ENCODE results near the gene NUCB1.

NUCB1 gene

DNA sequence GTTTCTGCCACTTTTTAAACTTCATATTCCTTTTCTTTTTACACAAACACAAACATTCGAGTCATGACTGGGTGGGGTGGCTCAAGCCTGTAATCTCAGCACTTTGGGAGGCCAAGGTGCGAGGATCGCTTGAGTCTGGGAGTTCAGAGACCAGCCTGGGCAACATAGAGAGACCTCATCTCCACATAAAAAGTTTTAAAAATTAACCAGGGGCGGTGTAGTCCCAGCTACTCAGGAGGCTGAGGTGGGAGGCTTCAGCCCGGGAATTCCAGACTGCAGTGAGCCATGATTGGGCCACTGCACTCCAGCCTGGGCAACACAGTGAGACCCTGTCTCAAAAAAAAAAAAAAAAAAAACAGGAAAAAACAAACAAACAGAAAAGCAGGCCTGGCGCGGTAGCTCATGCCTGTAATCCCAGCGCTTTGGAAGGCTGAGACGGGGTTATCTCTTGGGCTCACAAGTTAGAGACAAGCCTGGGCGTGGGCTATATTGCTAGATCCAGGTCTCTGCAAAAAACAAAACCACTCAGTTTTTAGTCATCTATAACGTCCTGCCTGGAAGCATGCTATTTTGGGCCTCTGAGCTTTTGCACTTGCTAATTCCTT lies 54.0 kb downstream of the NUCB1 start:
- Mint-ChIP-seq H3K36me3 (peaks cover 3% of the 10 kb centered on the region), H3K27ac (peak overlapping the region; percentile 92), H3K9me3 (ENCODE audit: low read depth) (no peaks in the 10 kb centered on the region), H3K4me1 (ENCODE audit: low read depth) (peaks cover 26% of the 10 kb centered on the region), H3K4me3 (peak overlapping the region; percentile 87), H3K27me3 (no peaks in the 10 kb centered on the region)

DNA sequence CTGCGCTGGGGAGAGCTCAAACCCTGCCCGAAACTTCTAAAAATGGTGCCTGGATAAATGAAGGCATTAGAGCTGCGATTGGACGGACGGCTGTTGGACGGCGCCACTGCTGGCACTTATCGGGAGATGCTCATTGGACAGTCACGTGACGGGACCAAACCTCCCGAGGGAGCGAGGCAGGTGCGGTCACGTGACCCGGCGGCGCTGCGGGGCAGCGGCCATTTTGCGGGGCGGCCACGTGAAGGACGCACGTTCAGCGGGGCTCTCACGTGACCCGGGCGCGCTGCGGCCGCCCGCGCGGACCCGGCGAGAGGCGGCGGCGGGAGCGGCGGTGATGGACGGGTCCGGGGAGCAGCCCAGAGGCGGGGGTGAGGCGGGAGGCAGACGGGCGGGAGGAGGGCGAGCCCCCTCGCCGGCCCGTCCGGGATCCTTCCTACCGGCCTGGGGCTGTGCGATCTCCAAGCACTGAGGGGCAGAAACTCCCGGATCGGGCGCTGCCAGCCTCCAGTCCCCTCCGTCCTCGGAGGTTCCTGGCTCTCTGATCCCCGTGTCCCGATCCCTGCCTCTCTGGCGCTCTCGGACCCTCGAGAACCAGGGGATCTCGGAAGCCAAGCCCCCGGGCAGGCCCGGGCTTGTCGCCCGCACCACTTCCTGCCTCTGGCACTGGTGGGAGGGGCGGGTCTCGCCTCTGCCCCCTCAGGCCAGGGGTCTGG lies 54.6 kb downstream of the NUCB1 start, which contains the start of gene BAX:
Gene BAX (plus strand): TSS at position 281 of the 713 bp plus-strand sequence. CDS start 54 bp downstream, at position 335.
- peaks cover 3% of the 10 kb centered on the region for H3K36me3 Mint-ChIP-seq
- peaks cover 26% of the 10 kb centered on the region for H3K4me1 Mint-ChIP-seq (ENCODE audit: low read depth)
- H3K9me3 Mint-ChIP-seq (ENCODE audit: low read depth): no peaks in the 10 kb centered on the region
- H3K27me3 Mint-ChIP-seq: no peaks in the 10 kb centered on the region
- peak within 1 kb of the TSS; percentile 92 for H3K27ac Mint-ChIP-seq
- H3K4me3 Mint-ChIP-seq: peak within 1 kb of the TSS; percentile 90

DNA sequence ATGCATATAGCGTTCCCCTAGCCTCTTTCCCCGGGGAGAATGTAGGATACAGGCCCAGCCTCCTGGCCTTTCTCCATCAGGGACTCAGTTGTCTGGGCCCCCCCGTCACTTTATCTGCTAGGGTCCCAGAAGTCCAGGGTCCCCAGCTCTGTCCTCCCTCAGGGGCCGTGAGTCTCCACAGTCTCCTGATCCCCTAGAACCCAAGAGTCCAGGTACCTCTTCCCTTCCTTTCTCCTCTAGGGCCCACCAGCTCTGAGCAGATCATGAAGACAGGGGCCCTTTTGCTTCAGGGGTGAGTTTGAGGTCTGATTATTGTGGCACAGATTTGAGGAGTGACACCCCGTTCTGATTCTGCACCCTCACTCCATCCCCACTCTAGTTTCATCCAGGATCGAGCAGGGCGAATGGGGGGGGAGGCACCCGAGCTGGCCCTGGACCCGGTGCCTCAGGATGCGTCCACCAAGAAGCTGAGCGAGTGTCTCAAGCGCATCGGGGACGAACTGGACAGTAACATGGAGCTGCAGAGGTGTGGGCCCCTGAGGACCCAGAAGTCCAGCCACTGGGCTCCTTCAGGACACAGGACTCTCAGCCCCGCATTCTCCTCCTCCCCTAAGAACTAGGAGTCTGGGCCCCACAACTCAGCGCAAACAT lies 55.3 kb downstream of the NUCB1 start:
- no peaks in the 10 kb centered on the region for H3K9me3 Mint-ChIP-seq (ENCODE audit: low read depth)
- peak overlapping the region; percentile 90 for H3K4me3 Mint-ChIP-seq
- no peaks in the 10 kb centered on the region for H3K27me3 Mint-ChIP-seq
- peaks cover 3% of the 10 kb centered on the region for H3K36me3 Mint-ChIP-seq
- H3K27ac Mint-ChIP-seq: peak overlapping the region; percentile 75
- H3K4me1 Mint-ChIP-seq (ENCODE audit: low read depth): peaks cover 26% of the 10 kb centered on the region

DNA sequence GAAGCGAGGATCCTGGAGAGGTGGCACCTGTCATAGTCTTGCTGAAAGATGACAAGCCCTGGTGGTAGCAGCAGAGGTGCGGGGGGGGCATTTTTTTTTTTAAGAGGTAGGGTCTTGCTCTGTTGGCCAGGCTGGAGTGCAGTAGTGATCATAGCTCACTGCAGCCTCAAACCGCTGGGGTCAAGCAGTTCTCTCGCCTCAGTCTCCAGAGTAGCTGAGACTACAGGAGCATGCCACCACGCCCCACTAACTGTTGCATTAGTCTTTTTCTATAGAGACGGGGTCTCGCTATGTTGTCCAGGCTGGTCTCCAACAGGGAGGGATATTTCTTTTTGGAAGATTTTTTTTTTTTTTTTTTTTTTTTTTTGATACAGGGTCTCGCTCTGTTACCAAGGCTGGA lies 57.9 kb downstream of the NUCB1 start:
- no peaks in the 10 kb centered on the region for H3K27me3 Mint-ChIP-seq
- H3K27ac Mint-ChIP-seq: no peak overlapping the region
- peaks cover 3% of the 10 kb centered on the region for H3K36me3 Mint-ChIP-seq
- H3K4me1 Mint-ChIP-seq (ENCODE audit: low read depth): peaks cover 43% of the 10 kb centered on the region
- H3K9me3 Mint-ChIP-seq (ENCODE audit: low read depth): no peaks in the 10 kb centered on the region
- peak overlapping the region; percentile 32 for H3K4me3 Mint-ChIP-seq

DNA sequence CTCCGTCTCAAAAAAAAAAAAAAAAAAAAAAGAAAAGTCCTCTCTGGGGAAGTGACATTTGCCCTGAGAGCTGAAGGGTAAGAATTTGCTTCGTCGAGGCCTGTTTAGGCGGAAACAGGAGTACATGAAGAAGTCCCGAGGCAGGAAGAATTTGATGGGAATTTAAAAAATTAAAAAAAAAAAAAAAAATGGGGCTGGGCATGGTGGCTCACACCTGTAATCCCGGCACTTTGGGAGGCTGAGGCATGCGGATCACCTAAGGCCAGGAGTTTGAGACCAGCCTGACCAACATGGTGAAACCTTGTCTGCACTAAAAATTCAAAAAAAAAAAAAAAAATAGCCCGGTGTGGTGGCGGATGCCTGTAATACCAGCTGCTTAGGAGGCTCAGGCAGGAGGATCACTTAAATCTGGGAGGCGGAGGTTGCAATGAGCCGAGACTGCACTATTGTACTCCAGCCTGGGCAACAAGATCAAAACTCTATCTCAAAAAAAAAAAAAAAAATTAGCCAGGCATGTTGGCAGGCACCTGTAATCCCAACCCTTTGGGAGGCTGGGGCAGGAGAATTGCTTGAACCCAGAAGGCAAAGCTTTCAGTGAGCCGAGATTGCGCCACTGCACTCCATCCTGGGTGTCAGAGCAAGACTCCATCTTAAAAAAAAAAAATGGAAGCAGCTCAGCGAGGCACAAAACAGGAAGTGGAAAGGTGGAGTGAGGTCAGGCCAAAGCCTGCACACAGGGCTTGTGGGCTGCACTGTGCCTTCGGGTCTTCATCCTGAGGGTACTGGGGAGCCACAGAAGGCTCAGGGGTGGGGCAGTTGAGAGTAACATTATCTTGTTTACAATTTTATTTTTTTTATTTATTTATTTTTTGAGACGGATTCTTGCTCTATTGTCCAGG lies 59.5 kb downstream of the NUCB1 start:
- H3K27ac Mint-ChIP-seq: no peak overlapping the region
- peaks cover 3% of the 10 kb centered on the region for H3K36me3 Mint-ChIP-seq
- no peaks in the 10 kb centered on the region for H3K27me3 Mint-ChIP-seq
- H3K9me3 Mint-ChIP-seq (ENCODE audit: low read depth): no peaks in the 10 kb centered on the region
- no peak overlapping the region for H3K4me3 Mint-ChIP-seq
- H3K4me1 Mint-ChIP-seq (ENCODE audit: low read depth): peaks cover 55% of the 10 kb centered on the region

DNA sequence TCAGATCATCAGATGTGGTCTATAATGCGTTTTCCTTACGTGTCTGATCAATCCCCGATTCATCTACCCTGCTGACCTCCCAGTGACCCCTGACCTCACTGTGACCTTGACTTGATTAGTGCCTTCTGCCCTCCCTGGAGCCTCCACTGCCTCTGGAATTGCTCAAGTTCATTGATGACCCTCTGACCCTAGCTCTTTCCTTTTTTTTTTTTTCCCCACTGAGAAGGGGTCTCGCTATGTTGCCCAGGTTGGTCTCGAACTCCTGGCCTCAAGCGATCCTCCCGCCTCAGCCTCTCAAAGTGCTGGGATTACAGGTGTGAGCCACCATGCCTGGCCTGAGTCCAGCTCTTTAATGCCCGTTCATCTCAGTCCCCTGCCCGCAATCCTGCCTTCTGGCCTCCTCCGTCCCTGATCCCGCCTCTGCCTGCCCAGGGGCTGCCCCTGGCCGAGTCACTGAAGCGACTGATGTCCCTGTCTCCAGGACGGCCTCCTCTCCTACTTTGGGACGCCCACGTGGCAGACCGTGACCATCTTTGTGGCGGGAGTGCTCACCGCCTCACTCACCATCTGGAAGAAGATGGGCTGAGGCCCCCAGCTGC lies 61.0 kb downstream of the NUCB1 start:
- Mint-ChIP-seq H3K27me3 (no peaks in the 10 kb centered on the region), H3K4me1 (ENCODE audit: low read depth) (peaks cover 57% of the 10 kb centered on the region), H3K36me3 (peaks cover 3% of the 10 kb centered on the region), H3K27ac (peak overlapping the region; percentile 73), H3K9me3 (ENCODE audit: low read depth) (no peaks in the 10 kb centered on the region), H3K4me3 (no peak overlapping the region)

DNA sequence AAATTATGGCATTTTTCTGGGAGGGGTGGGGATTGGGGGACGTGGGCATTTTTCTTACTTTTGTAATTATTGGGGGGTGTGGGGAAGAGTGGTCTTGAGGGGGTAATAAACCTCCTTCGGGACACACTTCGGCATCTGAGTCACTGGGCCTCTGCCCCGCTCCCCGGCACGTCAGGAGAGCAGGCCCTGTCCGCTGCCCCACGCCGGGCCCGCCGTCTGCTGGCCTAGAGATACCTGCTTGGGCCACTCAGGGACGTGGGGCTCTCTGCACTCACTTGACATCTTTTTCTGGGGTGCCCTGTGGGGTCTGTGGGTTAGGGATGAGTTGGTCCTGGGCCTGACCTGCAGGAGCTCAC lies 61.5 kb downstream of the NUCB1 start:
- H3K4me1 Mint-ChIP-seq (ENCODE audit: low read depth): peaks cover 55% of the 10 kb centered on the region
- H3K27ac Mint-ChIP-seq: peak overlapping the region; percentile 86
- H3K27me3 Mint-ChIP-seq: no peaks in the 10 kb centered on the region
- H3K4me3 Mint-ChIP-seq: peak overlapping the region; percentile 99
- no peaks in the 10 kb centered on the region for H3K9me3 Mint-ChIP-seq (ENCODE audit: low read depth)
- peaks cover 6% of the 10 kb centered on the region for H3K36me3 Mint-ChIP-seq

DNA sequence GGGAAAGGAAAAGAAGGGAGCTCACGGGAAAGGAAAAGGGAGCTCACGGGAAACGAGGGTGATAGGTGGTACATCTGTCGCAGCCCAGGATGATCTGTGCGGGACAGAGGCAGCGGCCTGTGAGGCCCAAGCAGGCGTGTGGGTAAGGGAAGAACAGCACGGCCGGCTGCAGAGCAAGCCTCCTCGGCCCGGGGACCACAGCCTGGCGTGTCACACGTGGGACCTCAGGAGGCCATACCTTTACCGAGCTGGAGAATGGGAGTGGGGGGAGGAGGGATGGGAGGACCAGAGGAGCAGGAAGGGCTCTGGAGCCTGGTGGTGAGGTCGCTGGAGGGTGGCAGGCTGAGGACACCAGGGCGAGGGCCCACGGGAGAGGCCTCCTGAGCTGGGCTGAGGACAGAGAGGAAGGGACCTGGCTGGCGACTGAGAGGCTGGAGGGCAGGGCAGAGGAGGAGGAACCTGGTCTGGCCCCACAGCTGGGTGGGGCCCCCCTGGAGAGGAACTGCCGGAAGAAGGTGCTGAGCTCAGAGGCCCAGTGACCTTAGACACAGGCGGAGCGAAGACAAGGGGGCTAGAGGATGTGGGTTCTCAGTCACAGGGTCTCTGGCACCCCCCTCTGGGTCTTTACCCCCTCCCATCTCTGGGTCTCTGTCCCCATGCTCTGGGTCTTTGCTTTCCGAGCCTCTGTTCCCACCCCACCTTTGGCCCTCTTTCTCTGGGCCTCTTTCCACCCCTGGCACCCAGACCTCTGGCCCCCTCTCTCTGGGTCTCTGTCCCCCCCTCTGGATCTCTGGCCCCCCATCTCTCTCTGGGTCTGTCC lies 62.1 kb downstream of the NUCB1 start:
- Mint-ChIP-seq H3K4me3 (peak overlapping the region; percentile 99), H3K27ac (peak overlapping the region; percentile 86), H3K9me3 (ENCODE audit: low read depth) (no peaks in the 10 kb centered on the region), H3K27me3 (no peaks in the 10 kb centered on the region), H3K36me3 (peaks cover 3% of the 10 kb centered on the region), H3K4me1 (ENCODE audit: low read depth) (peaks cover 53% of the 10 kb centered on the region)

DNA sequence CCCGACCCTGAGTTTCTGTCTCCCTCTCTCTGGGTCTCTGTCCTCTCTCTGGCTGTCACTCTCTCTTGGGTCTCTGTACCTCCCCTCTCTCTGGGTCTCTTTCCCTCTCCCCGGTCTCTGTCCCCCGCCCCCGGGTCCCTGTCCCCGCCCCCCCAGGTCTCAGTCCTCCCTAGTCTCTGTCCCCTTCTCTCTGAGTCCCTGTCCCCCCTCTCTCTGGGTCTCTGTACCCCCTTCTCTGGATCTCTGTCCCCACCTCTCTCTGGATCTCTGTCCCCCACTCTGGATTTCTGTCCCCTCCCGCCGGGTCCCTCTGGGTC lies 62.7 kb downstream of the NUCB1 start:
- Mint-ChIP-seq H3K4me1 (ENCODE audit: low read depth) (peaks cover 48% of the 10 kb centered on the region), H3K9me3 (ENCODE audit: low read depth) (no peaks in the 10 kb centered on the region), H3K36me3 (peaks cover 3% of the 10 kb centered on the region), H3K27ac (peak overlapping the region; percentile 86), H3K4me3 (peak overlapping the region; percentile 99), H3K27me3 (no peaks in the 10 kb centered on the region)

DNA sequence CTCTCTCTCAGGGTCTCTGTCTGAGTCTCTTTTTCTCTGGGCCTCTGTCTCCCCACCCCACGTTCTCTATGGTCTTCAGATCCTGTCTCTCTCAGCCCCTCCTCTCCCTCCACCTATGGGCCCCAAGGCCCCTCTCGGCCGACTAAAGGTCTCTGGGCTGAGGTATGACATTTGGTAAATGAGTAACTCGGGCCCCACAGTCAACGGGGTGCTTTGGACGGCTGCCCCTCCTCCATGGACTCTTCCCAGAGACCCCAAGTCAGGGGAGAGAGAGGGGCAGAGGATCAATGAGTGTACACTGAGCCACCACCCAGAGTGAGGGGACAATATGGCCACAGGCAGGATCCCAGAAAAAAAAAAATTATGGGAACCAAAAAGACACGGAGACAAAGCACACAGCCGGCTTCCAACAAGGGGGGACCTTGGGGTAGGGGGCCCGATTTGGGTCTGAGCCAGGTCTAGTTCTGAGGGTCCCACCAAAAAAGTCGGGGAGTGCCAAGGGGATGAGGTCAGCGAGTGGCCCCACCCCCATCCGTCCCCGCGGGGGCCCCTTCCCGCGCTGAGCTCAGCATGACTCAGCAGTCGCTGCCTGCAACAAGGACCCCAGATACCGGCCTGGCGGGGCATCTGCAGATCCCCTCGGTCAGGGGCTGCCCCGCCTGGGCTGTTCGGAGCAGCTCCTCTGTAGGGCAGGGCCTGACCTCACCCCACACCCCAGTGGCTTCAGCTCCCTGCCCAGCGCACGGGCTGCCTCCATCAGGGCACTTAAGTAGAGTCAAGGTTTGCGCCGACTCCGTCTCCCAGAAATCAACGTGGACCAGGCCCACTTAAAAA lies 63.5 kb downstream of the NUCB1 start:
- H3K27me3 Mint-ChIP-seq: no peaks in the 10 kb centered on the region
- peak overlapping the region; percentile 99 for H3K4me3 Mint-ChIP-seq
- no peaks in the 10 kb centered on the region for H3K9me3 Mint-ChIP-seq (ENCODE audit: low read depth)
- peak overlapping the region; percentile 99 for H3K27ac Mint-ChIP-seq
- peaks cover 3% of the 10 kb centered on the region for H3K36me3 Mint-ChIP-seq
- H3K4me1 Mint-ChIP-seq (ENCODE audit: low read depth): peaks cover 51% of the 10 kb centered on the region

DNA sequence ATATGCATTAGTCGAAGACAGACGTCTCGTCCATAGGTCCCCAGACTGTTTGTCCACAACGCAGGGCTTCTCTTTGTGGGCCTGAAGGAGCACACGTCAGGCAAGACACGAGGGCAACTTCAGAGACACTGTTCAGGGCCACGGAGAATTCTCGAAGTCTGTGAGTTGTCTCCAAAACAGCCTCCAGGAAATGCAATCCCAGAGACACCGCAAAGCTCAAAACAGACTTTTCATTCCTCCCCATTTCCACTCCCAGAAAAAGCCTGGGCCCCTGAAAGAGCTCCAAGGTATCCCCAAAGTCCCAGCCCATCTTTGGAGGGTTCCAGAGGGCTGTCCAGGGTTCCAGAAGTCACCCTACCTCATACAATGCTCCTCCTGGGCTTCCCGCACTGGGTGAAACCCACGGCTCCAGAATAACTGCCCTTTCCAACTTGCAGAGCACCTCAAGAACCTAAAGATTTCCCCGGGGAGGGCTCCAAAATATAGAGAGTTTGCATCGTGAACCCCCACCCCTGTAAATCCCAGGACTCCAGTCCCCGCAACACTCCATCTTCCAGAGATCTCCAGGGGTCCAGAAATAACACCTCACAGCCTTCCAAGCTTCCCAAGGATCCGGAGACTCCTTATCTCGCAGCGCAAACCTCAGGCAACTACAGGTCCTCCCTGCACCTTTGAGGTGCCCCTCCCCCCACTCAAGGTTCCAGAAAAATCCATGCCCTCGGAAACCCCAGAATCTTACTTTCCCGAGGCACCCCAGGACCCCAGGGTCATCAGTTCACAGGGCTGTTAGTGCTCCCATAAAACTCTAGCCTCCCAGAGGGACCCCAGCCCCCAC lies 64.3 kb downstream of the NUCB1 start:
- Mint-ChIP-seq H3K36me3 (peaks cover 3% of the 10 kb centered on the region), H3K27me3 (no peaks in the 10 kb centered on the region), H3K4me1 (ENCODE audit: low read depth) (peaks cover 48% of the 10 kb centered on the region), H3K9me3 (ENCODE audit: low read depth) (no peaks in the 10 kb centered on the region), H3K4me3 (peak overlapping the region; percentile 99), H3K27ac (peak overlapping the region; percentile 99)

DNA sequence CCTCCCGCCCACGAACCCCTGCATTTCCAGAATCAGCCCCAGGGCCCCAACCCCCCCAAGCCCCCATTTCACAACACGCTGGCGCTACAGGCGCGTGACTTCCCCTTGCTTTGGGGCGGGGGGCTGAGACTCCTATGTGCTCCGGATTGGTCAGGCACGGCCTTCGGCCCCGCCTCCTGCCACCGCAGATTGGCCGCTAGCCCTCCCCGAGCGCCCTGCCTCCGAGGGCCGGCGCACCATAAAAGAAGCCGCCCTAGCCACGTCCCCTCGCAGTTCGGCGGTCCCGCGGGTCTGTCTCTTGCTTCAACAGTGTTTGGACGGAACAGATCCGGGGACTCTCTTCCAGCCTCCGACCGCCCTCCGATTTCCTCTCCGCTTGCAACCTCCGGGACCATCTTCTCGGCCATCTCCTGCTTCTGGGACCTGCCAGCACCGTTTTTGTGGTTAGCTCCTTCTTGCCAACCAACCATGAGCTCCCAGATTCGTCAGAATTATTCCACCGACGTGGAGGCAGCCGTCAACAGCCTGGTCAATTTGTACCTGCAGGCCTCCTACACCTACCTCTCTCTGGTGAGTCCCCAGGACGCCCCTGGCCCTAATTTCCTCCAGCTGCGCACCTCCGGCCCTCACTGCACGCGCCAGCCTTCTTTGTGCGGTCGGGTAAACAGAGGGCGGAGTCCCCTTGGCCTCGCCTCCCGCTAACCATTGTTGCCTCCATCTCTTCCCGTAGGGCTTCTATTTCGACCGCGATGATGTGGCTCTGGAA lies 65.1 kb downstream of the NUCB1 start, which contains the start of gene FTL:
Gene FTL (plus strand): TSS at position 270 of the 766 bp plus-strand sequence. CDS start 199 bp downstream, at position 469.
- H3K27me3 Mint-ChIP-seq: no peaks in the 10 kb centered on the region
- H3K27ac Mint-ChIP-seq: peak within 1 kb of the TSS; percentile 99
- peaks cover 3% of the 10 kb centered on the region for H3K36me3 Mint-ChIP-seq
- H3K9me3 Mint-ChIP-seq (ENCODE audit: low read depth): no peaks in the 10 kb centered on the region
- peak within 1 kb of the TSS; percentile 99 for H3K4me3 Mint-ChIP-seq
- peaks cover 48% of the 10 kb centered on the region for H3K4me1 Mint-ChIP-seq (ENCODE audit: low read depth)
